Endothelial cell of hepatic sinusoid (primary cell): ENCODE results near the gene SLC9A9.
"Not testable (repeated sequence)": the region's sequence is repeated elsewhere in the genome, so short reads cannot be mapped to it uniquely, and the experiment has no call there.

Source experiments
- in situ Hi-C: cut with HindIII; loops from 2 replicates; pipeline ENCODE4 v1.10.0; 2017; ENCODE audit warnings: low sequenced_read_pairs

Gene SLC9A9

GRCh38 chr3:143810953-143811265 lies 37.4 kb downstream of the SLC9A9 start:
- in situ Hi-C loops = no loop called here

GRCh38 chr3:143810166-143810952 lies 37.9 kb downstream of the SLC9A9 start:
- in situ Hi-C loops = no loop called here

GRCh38 chr3:143809121-143809621 lies 39.1 kb downstream of the SLC9A9 start:
- in situ Hi-C loops = no loop called here

- in situ Hi-C loops = no loop called here
Observed at GRCh38 chr3:143808030-143808429, 40.2 kb downstream of the SLC9A9 start.

GRCh38 chr3:143806038-143806437 lies 42.2 kb downstream of the SLC9A9 start:
- in situ Hi-C loops = no loop called here

GRCh38 chr3:143805476-143805875 lies 42.8 kb downstream of the SLC9A9 start:
- in situ Hi-C loops = not testable (repeated sequence)

- in situ Hi-C loops = not testable (repeated sequence)
Observed at GRCh38 chr3:143801046-143801445, 47.2 kb downstream of the SLC9A9 start.

- in situ Hi-C loops = not testable (repeated sequence)
Observed at GRCh38 chr3:143798151-143798550, 50.1 kb downstream of the SLC9A9 start.

GRCh38 chr3:143795874-143796273 lies 52.4 kb downstream of the SLC9A9 start:
- in situ Hi-C loops = no loop called here

GRCh38 chr3:143794793-143795462 lies 53.3 kb downstream of the SLC9A9 start:
- in situ Hi-C loops = no loop called here

GRCh38 chr3:143793971-143794370 lies 54.3 kb downstream of the SLC9A9 start:
- in situ Hi-C loops = no loop called here

GRCh38 chr3:143791386-143791785 lies 56.9 kb downstream of the SLC9A9 start:
- in situ Hi-C loops = no loop called here

- in situ Hi-C loops = no loop called here
Observed at GRCh38 chr3:143786219-143787191, 61.8 kb downstream of the SLC9A9 start.

GRCh38 chr3:143784446-143784845 lies 63.8 kb downstream of the SLC9A9 start:
- in situ Hi-C loops = no loop called here

GRCh38 chr3:143783851-143784370 lies 64.4 kb downstream of the SLC9A9 start:
- in situ Hi-C loops = no loop called here

- in situ Hi-C loops = no loop called here
Observed at GRCh38 chr3:143775459-143775858, 72.8 kb downstream of the SLC9A9 start.

- in situ Hi-C loops = no loop called here
Observed at GRCh38 chr3:143771939-143772338, 76.3 kb downstream of the SLC9A9 start.

- in situ Hi-C loops = no loop called here
Observed at GRCh38 chr3:143771258-143771657, 77.0 kb downstream of the SLC9A9 start.

- in situ Hi-C loops = no loop called here
Observed at GRCh38 chr3:143770391-143770790, 77.9 kb downstream of the SLC9A9 start.

- in situ Hi-C loops = no loop called here
Observed at GRCh38 chr3:143769616-143770015, 78.7 kb downstream of the SLC9A9 start.

- in situ Hi-C loops = no loop called here
Observed at GRCh38 chr3:143764840-143765239, 83.4 kb downstream of the SLC9A9 start.
